Adrenal gland (tissue), 5 donors: ENCODE measurements around the gene TEX44.

ENCODE experiments used
- CTCF ChIP-seq, 6 experiments: fragments of 450-650 bp in 4 of 6; fragments of 200-600 bp in 2 of 6; sonication (generic) in 1 of 6; IDR thresholded peaks; 1 replicate in 5 of 6; 2 replicates in 1 of 6; pipeline versions ENCODE4 v1.5.1 to v1.8.0; 2016 to 2021; ENCODE audit warnings: antibody characterized with exemption in 6 of 6, mild to moderate bottlenecking in 2 of 6, moderate library complexity in 1 of 6
- POLR2A ChIP-seq, 2 donors: fragments of 450-650 bp; IDR thresholded peaks; one replicate each; pipeline ENCODE4 v1.6.1; 2017; ENCODE audit warnings: antibody characterized with exemption in 2 of 2, mild to moderate bottlenecking in 2 of 2, moderate library complexity in 1 of 2
- donor health status: DM: no; HTN: no; CAD: no.

DNA sequence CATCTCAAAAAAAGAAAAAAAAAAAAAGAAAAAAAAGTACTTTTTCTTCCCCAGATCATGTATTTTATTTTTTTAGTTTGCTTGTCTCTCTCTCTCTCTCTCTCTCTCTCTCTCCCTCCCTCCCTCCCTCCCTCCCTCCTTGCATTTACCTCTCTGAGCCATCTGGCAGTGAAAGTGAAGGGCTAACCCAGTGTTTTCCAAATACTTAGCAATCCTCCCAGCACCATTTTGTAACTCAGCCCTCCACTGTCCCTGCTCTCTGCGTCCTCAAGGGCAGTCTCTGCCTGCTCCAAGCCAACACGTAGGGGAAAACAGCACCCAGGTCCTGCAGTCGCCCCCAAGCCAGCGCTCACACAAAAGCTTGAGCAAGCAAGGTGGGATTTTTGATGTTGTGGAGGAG lies 19.6 kb upstream of the TEX44 start:
- TF ChIP-seq CTCF (IDR thresholded peaks at IDR 0.05) = no peak
- TF ChIP-seq POLR2A (IDR thresholded peaks at IDR 0.05) = no peak
